ENCODE data around the gene DUSP2.

Gene DUSP2

DNA sequence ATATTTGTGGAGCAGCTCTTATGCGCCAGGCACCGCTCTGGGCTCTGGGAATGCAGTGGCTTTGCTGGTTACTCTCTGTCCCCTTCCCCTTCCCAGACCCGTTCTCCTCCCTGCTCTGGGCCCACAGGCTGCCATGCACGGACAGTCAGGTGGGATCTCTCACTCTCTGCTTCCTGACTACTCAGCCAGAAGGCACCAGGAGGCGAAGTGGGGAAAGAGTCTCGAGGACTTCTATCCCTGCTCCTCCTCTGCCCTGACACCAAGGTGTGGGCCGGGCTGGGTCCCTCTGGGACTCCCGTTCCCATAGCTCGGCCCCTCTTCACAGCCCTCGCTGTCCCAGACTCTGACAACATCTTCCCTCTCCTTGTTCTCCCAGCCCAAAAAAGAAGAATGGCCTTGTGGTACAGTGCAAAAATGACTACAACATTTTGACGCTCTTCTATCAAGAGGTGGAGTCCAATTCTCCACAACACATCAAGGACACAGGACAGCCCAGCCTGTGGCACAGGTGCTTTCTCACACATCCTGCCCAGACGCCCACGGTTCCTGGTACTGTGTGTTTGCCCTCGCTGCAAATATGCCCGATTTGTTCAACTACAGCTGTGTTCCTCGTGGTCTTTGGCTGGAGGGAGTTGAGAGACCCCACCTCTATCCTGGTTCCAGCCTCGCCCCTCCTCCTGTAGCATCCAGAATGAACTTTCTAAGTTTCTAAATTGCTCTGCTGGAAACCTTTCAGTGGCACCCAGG is 14.0 kb upstream of the DUSP2 start:
- POLR2A ChIA-PET = no interaction called here
- TF ChIP-seq LEF1 (IDR thresholded peaks at IDR 0.05; ENCODE audit: borderline replicate concordance) = no peak
- TF ChIP-seq FOXM1 (IDR thresholded peaks at IDR 0.05; ENCODE audit: borderline replicate concordance) = no peak
- TF ChIP-seq ZNF384 (IDR thresholded peaks at IDR 0.05) = no peak
- no peak for TF ChIP-seq TARDBP (IDR thresholded peaks at IDR 0.05)
- TF ChIP-seq NFRKB (IDR thresholded peaks at IDR 0.05) = no peak
- TF ChIP-seq SP1 (IDR thresholded peaks at IDR 0.05) = no peak
- no peak for TF ChIP-seq BHLHE40 (IDR thresholded peaks at IDR 0.05; ENCODE audit: borderline replicate concordance)
- no peak for TF ChIP-seq SUZ12 (IDR thresholded peaks at IDR 0.05)
- TF ChIP-seq, protein P1, sequence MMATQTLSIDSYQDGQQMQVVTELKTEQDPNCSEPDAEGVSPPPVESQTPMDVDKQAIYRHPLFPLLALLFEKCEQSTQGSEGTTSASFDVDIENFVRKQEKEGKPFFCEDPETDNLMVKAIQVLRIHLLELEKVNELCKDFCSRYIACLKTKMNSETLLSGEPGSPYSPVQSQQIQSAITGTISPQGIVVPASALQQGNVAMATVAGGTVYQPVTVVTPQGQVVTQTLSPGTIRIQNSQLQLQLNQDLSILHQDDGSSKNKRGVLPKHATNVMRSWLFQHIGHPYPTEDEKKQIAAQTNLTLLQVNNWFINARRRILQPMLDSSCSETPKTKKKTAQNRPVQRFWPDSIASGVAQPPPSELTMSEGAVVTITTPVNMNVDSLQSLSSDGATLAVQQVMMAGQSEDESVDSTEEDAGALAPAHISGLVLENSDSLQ (IDR thresholded peaks at IDR 0.05) = no peak
- TF ChIP-seq FOXA1 (IDR thresholded peaks at IDR 0.05) = no peak
- TF ChIP-seq ARNT (IDR thresholded peaks at IDR 0.05) = no peak
- TF ChIP-seq ELF4 (IDR thresholded peaks at IDR 0.05) = no peak
- no peak for TF ChIP-seq L3MBTL2 (conservative IDR thresholded peaks at IDR 0.05)
- TF ChIP-seq HDGF (IDR thresholded peaks at IDR 0.05; ENCODE audit: borderline replicate concordance) = no peak
- no peak for TF ChIP-seq FOXK2 (IDR thresholded peaks at IDR 0.05)
- TF ChIP-seq CTBP1 (IDR thresholded peaks at IDR 0.05; ENCODE audit: borderline replicate concordance) = no peak
- CTCF ChIA-PET = interaction anchor here (1.6 kb wide), 1 partner anchor 15 kb away, joined by 4 read pairs; no protein-coding TSS in a partner anchor
- DNase-seq (ENCODE audit: extremely low spot score) = no peak

DNA sequence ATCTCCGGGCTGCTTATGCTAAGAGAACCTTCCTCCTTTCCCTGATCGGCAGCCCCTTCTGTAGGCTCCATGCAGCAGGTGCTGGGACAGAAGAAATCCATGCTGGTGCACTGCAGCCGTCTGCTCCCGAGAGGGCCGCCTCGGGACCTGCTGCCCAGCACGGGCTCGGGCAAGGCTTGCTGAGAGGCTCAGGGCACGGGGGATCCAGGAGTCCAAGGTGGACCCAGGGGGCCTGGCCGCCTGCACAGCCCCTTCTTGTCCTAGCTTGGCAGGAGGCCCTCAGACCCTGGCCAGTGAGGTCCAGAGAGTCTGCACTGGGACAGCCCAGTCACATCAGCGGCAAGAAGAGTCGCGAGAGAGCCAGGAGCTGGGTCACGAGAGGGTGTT is 13.3 kb upstream of the DUSP2 start:
- TF ChIP-seq HDGF (IDR thresholded peaks at IDR 0.05; ENCODE audit: borderline replicate concordance) (no peak), BHLHE40 (IDR thresholded peaks at IDR 0.05; ENCODE audit: borderline replicate concordance) (no peak), FOXA1 (IDR thresholded peaks at IDR 0.05) (no peak), L3MBTL2 (conservative IDR thresholded peaks at IDR 0.05) (no peak), NFRKB (IDR thresholded peaks at IDR 0.05) (no peak), FOXM1 (IDR thresholded peaks at IDR 0.05; ENCODE audit: borderline replicate concordance) (no peak), ELF4 (IDR thresholded peaks at IDR 0.05) (no peak), ARNT (IDR thresholded peaks at IDR 0.05) (no peak), FOXK2 (IDR thresholded peaks at IDR 0.05) (no peak), TARDBP (IDR thresholded peaks at IDR 0.05) (no peak), SP1 (IDR thresholded peaks at IDR 0.05) (no peak), CTBP1 (IDR thresholded peaks at IDR 0.05; ENCODE audit: borderline replicate concordance) (no peak)
- POLR2A ChIA-PET = no interaction called here
- DNase-seq (ENCODE audit: extremely low spot score) = no peak
- CTCF ChIA-PET = no interaction called here

DNA sequence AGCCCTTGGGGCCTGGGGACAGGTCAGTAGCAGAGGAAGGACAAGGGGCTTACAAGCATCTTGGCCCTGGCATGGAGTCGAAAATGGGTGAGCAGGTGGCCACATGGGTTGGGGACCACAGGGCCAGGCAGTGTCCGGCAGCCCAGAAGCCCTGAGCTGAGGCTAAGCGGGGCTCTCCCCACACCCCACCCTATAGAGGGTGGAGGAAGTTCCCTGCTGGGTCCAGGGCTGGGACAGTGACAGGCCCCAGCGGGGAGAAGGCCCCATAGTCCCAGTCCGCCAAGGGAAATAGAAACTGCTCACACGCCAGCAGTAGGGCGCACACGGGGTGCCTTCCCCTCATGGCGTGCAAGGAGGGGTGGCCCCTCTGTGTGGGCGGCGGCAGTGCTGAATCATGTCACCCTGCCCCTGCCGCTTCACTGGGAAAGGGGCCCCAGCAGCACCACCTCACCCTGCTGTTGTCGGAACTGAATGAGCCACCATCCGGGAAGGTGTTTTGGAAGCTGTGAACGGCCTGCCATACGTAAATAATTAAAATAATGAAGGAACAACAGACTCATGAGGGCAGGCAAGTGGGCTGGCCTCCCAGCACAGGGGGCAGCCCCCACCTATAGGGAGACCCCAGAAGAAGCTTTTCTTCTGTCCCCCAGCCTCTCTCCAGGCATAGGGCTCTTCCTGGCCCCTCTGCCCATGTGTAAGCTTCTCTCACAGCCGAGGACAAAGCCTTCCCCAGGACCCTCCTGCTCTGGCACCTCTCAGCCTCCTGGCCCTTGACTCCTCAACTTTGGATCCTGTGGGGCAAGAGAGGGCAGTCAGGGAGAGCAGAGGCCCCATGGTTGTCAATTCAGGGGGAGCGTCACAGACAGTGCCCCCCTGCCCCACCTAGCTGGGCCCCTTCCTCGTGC is 12.7 kb upstream of the DUSP2 start:
- POLR2A ChIA-PET = no interaction called here
- TF ChIP-seq FOXM1 (IDR thresholded peaks at IDR 0.05; ENCODE audit: borderline replicate concordance) = no peak
- no peak for TF ChIP-seq ARNT (IDR thresholded peaks at IDR 0.05)
- no peak for TF ChIP-seq BHLHE40 (IDR thresholded peaks at IDR 0.05; ENCODE audit: borderline replicate concordance)
- no peak for TF ChIP-seq FOXK2 (IDR thresholded peaks at IDR 0.05)
- no peak for TF ChIP-seq SUZ12 (IDR thresholded peaks at IDR 0.05)
- TF ChIP-seq, protein P1 (IDR thresholded peaks at IDR 0.05) = no peak
- TF ChIP-seq NFRKB (IDR thresholded peaks at IDR 0.05) = no peak
- no peak for TF ChIP-seq SP1 (IDR thresholded peaks at IDR 0.05)
- no peak for TF ChIP-seq ELF4 (IDR thresholded peaks at IDR 0.05)
- TF ChIP-seq LEF1 (IDR thresholded peaks at IDR 0.05; ENCODE audit: borderline replicate concordance) = no peak
- no peak for TF ChIP-seq ZNF384 (IDR thresholded peaks at IDR 0.05)
- CTCF ChIA-PET = no interaction called here
- DNase-seq (ENCODE audit: extremely low spot score) = no peak

DNA sequence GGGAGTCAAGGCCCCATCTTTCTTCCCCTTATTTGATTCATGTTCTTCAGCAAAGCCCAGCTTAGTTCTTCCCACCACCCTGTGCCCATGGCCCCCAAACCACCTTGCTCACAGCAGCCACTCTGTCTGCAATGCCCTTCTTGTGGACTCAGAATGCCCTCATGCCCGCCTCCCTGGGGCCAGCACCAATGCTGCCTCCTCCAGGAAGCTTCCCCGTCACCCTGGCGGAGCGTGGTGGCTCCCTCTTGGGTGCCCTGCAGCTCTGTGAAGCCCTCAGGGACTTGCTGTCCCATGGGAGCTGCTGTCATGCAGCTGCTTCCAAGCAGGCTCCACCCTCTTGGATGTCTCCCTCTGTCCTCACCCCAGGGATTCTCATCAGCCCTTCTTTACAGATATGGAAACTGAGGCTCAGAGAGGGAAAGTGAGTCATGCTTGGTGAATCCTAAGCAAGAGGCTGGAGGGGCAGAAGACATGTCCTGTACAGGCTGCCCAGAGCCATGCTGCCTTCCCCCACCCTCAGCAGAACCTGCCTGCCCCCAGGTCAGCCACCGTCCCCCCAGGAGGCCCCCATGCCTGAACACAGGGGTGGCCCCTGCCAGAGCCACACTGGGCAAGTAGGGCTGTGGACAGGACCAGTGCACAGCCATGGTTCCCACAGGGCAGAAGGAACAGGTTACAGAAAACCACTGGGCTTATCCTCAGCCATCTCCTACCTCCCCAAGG is 11.8 kb upstream of the DUSP2 start:
- ChIA-PET POLR2A (no interaction called here), CTCF (interaction anchor here (0.7 kb wide), 1 partner anchor 110 kb away, joined by 5 read pairs; no protein-coding TSS in a partner anchor)
- TF ChIP-seq FOXK2 (IDR thresholded peaks at IDR 0.05) (no peak), ARNT (IDR thresholded peaks at IDR 0.05) (no peak), SUZ12 (IDR thresholded peaks at IDR 0.05) (no peak), FOXA1 (IDR thresholded peaks at IDR 0.05) (no peak), HDGF (IDR thresholded peaks at IDR 0.05; ENCODE audit: borderline replicate concordance) (no peak), CTBP1 (IDR thresholded peaks at IDR 0.05; ENCODE audit: borderline replicate concordance) (no peak), SP1 (IDR thresholded peaks at IDR 0.05) (no peak), FOXM1 (IDR thresholded peaks at IDR 0.05; ENCODE audit: borderline replicate concordance) (no peak), NFRKB (IDR thresholded peaks at IDR 0.05) (no peak), ELF4 (IDR thresholded peaks at IDR 0.05) (no peak), L3MBTL2 (conservative IDR thresholded peaks at IDR 0.05) (no peak), LEF1 (IDR thresholded peaks at IDR 0.05; ENCODE audit: borderline replicate concordance) (no peak), BHLHE40 (IDR thresholded peaks at IDR 0.05; ENCODE audit: borderline replicate concordance) (no peak), TARDBP (IDR thresholded peaks at IDR 0.05) (no peak), ZNF384 (IDR thresholded peaks at IDR 0.05) (no peak)
- TF ChIP-seq, protein P1 (IDR thresholded peaks at IDR 0.05) = no peak
- DNase-seq (ENCODE audit: extremely low spot score) = no peak

Data from HEK293T (cell line).